HFFc6 (cell line): ENCODE measurements around the gene CCDC172. TPM values are rescaled to one million over a fixed set of nuclear protein-coding genes. Genes with fewer than 3 reads are reported as not detected.
"Not testable (repeated sequence)": the region's sequence is repeated elsewhere in the genome, so short reads cannot be mapped to it uniquely, and the experiment has no call there.

ENCODE experiments used
- DNase-seq: peaks from one replicate; pipeline ENCODE4 v3.0.0-alpha.2; 2018
- H3K27ac Mint-ChIP-seq: 2 replicates; pipeline ENCODE4 v1.8.0; 2020; ENCODE audit warnings: mild to moderate bottlenecking, mixed read lengths
- H3K27me3 Mint-ChIP-seq: 2 replicates; pipeline ENCODE4 v1.8.0; 2021; ENCODE audit warnings: mild to moderate bottlenecking, moderate library complexity, mixed read lengths; ENCODE audit not compliant: insufficient read depth
- H3K36me3 Mint-ChIP-seq: 2 replicates; pipeline ENCODE4 v1.8.0; 2021; ENCODE audit warnings: low read depth, mixed read lengths
- H3K4me1 Mint-ChIP-seq: 2 replicates; pipeline ENCODE4 v1.8.0; 2020; ENCODE audit warnings: low read depth, mixed read lengths
- H3K4me3 Mint-ChIP-seq: 2 replicates; pipeline ENCODE4 v1.8.0; 2020; ENCODE audit warnings: mild to moderate bottlenecking, moderate library complexity, mixed read lengths
- H3K9me3 Mint-ChIP-seq: 2 replicates; pipeline ENCODE4 v1.8.0; 2020; ENCODE audit warnings: mild to moderate bottlenecking, mixed read lengths
- CTCF ChIP-seq: fragments of 200-600 bp; sonication (generic); IDR thresholded peaks from 2 replicates; pipeline ENCODE4 v1.5.0; 2021; ENCODE audit warnings: antibody characterized with exemption, mild to moderate bottlenecking
- total RNA-seq, 6 experiments: library from RNA; stranded (reverse); fragmentation: NEBNext Ultra II Directional; extraction: Animal tissue kit (Norgen Biotek cat#: 25700); gene quantifications; 2 replicates in 1 of 6; 3 replicates in 5 of 6; pipeline ENCODE4 v1.2.3, GENCODE V29; 2021

Gene CCDC172
- total RNA-seq, 6 experiments from 2014 or later = not detected

DNA sequence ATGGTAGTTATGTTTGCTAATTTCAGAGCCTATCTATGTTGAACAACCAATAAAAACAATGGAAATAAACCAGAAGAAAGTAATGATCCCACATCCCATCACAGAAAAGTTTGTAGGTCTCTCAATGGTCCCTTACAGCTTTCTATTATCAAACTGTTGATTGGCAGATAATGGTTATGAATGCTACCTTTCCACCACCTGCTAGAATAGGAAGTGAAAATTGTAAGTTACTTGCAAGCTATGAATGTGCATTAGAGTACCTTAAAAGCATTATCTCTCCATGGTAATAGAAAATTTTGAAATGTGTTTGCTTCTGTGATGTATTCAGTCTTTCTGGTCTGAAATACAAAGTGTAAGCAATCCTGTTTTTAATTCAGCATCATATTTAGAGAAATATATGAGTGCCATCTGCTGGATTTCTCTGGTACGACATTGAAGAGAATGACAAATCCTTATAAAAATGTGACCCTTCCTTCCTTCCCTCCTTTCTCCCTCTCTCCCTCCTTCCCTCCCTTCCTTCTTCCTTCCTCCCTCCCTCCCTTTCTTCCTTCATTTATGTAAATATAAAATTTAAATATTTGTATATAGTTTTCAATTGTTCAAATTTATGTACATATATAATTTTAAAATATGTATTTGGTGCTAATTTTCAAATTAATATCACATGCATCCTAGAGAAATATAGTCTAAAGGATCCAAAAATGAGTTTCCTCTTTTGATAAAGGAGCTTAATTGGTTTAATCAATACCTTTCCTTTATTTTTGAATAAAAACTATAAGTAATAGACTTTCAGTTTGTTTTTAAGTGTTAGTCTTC lies 62.0 kb downstream of the CCDC172 start:
- H3K36me3 Mint-ChIP-seq = no peaks in the 10 kb centered on the region

DNA sequence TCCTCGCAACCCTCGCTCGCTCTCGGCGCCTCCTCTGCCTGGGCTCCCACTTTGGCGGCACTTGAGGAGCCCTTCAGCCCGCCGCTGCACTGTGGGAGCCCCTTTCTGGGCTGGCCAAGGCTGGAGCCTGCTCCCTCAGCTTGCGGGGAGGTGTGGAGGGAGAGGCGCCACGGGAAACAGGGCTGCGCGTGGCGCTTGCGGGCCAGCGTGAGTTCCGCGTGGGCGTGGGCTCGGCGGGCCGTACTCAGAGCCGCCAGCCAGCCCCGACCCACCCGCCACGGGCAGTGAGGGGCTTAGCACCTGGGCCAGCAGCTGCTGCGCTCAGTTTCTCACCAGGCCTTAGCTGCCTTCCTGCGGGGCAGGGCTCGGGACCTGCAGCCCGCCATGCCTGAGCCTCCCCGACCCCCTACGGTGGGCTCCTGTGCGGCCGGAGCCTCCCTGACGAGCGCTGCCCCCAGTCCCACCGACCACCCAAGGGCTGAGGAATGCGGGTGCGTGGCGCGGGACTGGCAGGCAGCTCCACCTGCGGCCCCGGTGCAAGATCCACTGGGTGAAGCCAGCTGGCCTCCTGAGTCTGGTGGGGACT lies 69.1 kb downstream of the CCDC172 start:
- H3K4me1 Mint-ChIP-seq, H3K4me3 Mint-ChIP-seq, DNase-seq, H3K36me3 Mint-ChIP-seq, H3K27ac Mint-ChIP-seq, H3K9me3 Mint-ChIP-seq, H3K27me3 Mint-ChIP-seq: not testable (repeated sequence)

More for the DNA sequence above, 62.0 kb downstream of the CCDC172 start:
- H3K9me3 Mint-ChIP-seq = no peaks in the 10 kb centered on the region
- H3K27ac Mint-ChIP-seq = no peak overlapping the region
- peak; percentile 83 for TF ChIP-seq CTCF
- H3K27me3 Mint-ChIP-seq = peaks cover 4% of the 10 kb centered on the region
- DNase-seq = peak; percentile 24
- H3K4me1 Mint-ChIP-seq = peaks cover 11% of the 10 kb centered on the region; the same call in 1 of the 2 replicates
- no peak overlapping the region for H3K4me3 Mint-ChIP-seq

DNA sequence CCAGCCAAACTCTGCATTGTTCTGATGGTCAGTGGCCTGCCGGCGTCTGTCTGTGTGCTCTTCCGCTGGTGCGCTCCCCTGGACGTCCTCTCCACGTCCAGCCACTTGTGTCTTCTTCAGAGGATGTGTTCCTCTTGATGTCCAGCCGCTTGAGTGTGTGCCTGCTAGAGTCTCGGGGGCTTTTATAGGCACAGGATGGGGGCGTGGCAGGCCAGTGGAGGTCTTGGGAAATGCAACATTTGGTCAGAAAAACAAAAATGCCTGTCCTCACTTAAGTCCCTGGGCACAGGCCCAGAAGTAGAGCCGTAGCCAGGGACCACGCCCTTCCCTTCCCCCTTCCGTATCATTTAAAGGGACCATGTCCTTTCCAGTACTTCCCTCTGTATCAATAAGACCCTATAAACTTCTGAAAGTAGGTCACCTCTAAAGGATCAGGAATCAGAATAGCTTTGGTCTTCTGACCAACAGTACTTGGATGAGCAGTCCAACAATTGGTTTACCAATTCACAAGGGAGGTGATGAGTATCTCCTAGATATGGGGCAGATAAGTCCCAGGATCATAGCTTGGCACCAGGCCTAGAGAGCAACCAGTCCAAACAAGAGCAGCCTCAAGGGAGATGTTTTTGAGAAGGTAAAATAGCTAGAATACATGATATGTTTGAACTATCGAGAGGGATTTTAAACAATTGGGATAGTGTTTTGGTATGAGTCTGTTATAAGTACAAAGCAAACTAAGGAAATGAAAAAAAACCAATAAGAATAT lies 71.2 kb downstream of the CCDC172 start:
- no peak for TF ChIP-seq CTCF
- Mint-ChIP-seq H3K4me1 (no peaks in the 10 kb centered on the region), H3K36me3 (peaks cover 5% of the 10 kb centered on the region; the same call in 1 of the 2 replicates), H3K27me3 (no peaks in the 10 kb centered on the region; the same call in 1 of the 2 replicates), H3K27ac (no peak overlapping the region), H3K4me3 (no peak overlapping the region), H3K9me3 (peaks cover 9% of the 10 kb centered on the region)
- no peak for DNase-seq

- no peak for DNase-seq
- Mint-ChIP-seq H3K9me3 (peaks cover 9% of the 10 kb centered on the region), H3K36me3 (peaks cover 5% of the 10 kb centered on the region; the same call in 1 of the 2 replicates), H3K27ac (no peak overlapping the region), H3K27me3 (no peaks in the 10 kb centered on the region), H3K4me3 (no peak overlapping the region), H3K4me1 (no peaks in the 10 kb centered on the region)
- no peak for TF ChIP-seq CTCF
Observed at GRCh38 chr10:116398224-116398623, 74.0 kb downstream of the CCDC172 start.

DNA sequence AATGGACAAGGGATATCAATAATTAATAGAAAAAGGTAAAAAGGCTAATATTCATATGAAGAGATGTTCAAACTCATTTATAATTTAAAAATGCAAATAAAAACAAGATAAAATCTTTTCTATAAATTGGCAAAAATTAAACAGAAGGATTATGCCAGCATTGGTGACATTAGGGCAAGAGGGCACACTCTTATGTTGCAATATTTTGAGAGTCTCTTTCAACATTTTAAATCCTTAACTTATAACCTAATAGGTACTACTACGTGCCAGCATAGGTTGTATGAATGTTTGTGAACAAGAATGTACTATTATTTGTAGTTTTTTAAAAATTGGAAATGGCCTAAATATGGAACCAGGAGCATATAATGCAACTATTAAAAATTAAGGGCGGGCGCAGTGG lies 78.6 kb downstream of the CCDC172 start:
- TF ChIP-seq CTCF = no peak
- DNase-seq = no peak
- Mint-ChIP-seq H3K4me3 (no peak overlapping the region), H3K36me3 (no peaks in the 10 kb centered on the region), H3K9me3 (no peaks in the 10 kb centered on the region), H3K4me1 (no peaks in the 10 kb centered on the region), H3K27me3 (no peaks in the 10 kb centered on the region), H3K27ac (no peak overlapping the region)
